GM18870 (cell line): ENCODE data around the gene DSC2.
"Not testable (repeated sequence)": the region's sequence is repeated elsewhere in the genome, so short reads cannot be mapped to it uniquely, and the experiment has no call there.

Experiments used
- ATAC-seq: cut with Tn5 transposase; IDR thresholded peaks from one replicate; pipeline ENCODE4 v1.9.1; 2021; ENCODE audit warnings: moderate library complexity; ENCODE audit not compliant: unreplicated experiment

The DSC2 gene

DNA sequence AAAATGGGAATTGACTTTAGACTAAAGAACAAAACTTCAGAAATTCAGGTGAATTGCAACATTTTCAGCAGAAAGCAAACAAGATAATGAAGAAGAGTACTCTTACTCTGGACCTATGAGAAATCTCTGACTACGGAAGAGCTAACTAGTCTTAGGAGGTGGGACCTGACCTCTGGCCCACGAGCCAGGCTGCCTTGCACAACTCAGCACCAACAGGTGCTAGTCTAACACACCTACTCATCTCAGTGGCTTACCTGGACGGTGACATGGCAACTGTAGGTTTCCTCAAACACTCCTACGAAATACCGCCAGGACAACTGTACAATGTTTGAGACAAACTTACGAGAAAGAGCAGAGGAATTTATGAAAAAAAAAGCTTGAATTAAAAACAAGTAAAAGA lies 56.6 kb downstream of the DSC2 start:
- ATAC-seq: no peak

DNA sequence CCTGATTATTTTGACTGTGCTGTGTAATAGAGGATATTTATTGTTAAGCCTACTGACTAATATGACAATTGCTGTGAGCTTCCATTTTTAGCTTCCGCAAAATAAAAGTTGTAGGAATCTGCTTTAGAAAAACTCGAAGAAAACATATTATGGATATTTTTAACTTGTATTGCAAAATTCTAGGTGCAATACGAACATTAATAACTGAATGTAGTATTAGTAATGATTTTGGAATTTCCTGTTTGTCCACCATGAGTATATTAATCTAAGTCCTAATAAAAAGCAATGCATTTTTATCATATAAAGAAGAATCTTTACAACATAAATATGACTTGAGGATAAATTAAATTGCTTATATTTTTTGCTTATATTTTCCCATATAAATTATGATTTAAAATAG lies 57.3 kb downstream of the DSC2 start:
- ATAC-seq: no peak

DNA sequence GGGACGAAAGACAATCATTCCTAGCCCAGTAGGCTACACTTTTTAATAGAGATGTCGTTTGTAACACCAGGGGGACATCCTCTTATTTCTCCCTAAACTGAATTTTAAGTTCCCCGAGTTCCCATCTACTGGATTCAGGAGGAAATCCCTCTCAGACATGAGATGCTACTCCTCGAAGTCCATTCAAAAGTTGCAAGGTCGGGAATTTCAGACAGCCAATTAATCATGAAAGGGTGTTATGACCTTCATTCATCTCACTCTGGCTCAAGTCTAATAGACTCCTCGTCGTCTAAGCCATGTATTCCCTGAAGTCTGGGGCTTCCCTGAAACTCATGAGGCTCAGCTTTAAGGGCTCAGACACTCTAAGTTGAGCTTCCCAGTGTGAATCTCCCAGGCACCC lies 58.5 kb downstream of the DSC2 start:
- no peak for ATAC-seq

DNA sequence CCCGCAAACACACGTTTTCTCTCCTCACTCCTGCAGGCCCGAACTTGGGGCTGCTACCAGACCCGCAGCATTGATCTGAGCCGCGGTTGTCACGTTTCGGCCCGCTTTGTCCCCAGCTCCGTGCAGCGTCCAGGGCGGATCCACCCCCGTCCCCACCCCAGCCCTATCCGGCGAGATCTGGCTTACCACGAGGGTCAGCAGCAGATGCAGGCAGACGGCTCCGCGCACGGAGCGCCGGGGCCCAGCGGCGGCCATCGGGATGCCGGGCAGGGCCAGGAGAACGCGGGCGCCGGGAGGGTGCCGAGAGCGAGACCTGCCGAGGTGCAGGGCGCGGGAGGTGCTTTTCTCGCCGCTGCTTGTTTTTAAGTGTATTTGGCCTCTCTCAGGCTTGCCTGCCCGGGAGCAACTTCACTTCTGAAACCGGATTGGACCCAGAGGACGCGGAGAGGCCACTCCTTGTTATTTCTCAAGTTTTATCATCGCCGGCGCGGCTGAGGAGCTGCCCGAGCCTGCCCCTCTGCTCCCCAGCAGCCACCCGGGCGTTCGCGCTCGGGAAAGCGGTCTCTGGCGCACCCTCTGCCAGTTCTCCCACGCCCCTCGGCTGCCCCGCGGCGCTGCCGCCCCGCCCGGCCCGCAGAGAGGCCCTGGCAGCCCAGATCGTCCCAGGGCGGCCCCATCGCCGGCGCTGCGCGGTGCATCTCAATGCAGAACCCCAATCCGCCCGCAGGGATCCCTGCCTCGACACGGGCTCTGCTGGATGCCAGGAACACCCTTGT lies 59.6 kb downstream of the DSC2 start, which contains the start of gene DSC3:
Gene DSC3, minus strand, starts transcription at position 337 of the 776 bp plus-strand sequence. Its CDS starts 82 bp downstream, at position 255.
- no peak for ATAC-seq

GRCh38 chr18:31042084-31042405 lies 60.2 kb downstream of the DSC2 start:
- no peak for ATAC-seq

GRCh38 chr18:31041271-31042083 lies 60.7 kb downstream of the DSC2 start:
- no peak for ATAC-seq

- no peak for ATAC-seq
These were observed 61.4 kb downstream of the DSC2 start for GRCh38 chr18:31040686-31041270.

GRCh38 chr18:31039426-31039825 lies 62.8 kb downstream of the DSC2 start:
- ATAC-seq: no peak

- not testable (repeated sequence) for ATAC-seq
These were observed 64.5 kb downstream of the DSC2 start for GRCh38 chr18:31037686-31038085.

DNA sequence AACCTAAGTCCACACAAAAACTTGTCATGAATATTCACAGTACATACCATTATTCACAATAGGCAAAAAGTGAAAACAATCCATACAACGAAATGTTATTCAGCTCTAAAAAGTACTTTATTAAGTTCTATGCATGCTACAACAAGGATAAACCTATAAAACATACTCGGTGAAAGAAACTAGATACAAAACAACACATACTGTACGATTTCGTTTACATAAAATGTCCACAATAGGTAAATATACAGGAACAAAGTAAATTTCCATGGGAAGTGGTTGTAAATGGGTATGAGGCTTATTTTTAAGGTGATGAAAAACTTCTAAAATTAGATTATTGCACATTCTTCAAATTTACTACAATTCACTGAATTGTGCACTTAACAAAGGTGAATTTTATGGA lies 67.7 kb downstream of the DSC2 start:
- no peak for ATAC-seq

DNA sequence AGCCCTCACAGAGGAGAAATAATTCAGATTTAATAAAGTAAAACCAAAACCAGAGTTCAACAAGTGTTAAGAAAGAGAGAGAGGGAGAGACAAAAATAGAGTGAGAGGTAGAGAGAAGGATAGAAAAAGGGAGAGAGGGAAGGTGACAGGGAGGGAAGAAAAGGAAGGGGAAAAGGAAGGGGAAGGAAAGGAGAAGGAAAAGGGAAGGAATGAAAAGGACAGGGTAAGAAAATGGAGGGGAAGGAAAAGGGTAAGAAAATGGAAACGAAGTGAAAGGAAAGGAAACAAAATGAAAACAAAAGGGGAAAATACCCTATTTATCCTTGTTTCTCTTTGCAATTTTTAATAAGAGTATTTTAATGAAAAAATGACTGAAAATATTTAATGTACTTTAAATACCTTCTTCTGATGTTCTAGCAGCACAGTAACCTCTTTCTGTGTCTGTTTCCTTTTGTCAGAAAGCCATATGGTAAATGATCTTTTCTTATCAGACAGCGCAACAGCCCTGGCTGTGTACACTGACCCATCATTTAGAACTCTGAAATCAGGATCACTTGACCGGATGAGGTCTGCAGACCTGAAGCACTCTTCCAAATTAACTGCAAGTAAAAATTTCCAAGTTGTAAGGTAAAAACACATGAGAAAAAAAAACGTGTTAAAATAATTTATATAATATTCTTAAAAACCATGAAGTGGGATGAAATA lies 71.5 kb downstream of the DSC2 start:
- ATAC-seq: no peak

DNA sequence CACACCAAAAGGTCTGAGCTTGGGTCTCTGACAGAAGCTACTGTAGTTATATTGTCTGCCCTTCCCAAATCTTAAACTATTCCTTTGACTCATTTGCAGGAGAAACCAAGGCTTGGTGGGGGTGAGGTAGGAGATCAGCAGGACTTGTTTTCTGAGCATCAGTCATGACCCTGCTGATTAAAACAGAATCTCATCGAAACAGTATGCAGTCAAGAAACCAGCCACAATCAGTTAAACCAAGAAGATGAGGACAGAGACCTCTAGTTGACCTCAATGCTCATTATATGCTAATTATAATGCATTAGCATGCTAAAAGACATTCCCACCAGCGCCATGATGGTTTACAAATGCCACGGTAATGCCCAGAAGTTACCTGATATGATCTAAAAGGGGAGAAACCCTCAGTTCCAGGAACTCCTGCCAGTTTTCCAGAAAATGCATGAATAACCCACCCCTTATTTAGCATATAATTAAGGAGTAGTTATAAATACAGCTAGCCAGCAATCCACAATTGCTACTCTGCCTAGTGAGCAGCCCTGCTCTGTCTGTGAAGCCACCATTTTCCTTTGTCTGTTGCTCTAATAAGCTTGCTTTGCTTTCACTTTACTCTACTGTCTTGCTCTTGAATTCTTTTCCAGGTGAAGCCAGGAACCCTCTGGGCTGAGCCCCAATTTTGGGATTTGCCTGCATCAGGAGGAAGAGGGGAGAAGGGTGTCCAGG lies 86.3 kb downstream of the DSC2 start:
- no peak for ATAC-seq

DNA sequence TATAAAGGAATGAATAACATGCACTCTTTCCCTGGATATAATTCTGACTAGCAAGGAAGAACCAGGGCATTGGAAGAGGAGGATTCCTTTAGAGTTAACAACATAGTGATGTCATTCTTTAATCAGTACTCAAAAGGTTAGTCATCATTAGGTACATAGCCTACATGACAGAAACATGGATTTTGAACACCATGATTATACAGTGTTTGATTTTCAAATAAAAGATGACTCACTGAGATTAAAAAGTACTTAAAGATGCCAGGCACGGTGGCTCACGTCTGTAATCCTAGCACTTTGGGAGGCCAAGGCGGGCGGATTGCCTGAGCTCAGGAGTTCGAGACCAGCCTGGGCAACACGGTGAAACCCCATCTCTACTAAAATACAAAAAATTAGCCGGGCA lies 90.8 kb downstream of the DSC2 start:
- not testable (repeated sequence) for ATAC-seq

DNA sequence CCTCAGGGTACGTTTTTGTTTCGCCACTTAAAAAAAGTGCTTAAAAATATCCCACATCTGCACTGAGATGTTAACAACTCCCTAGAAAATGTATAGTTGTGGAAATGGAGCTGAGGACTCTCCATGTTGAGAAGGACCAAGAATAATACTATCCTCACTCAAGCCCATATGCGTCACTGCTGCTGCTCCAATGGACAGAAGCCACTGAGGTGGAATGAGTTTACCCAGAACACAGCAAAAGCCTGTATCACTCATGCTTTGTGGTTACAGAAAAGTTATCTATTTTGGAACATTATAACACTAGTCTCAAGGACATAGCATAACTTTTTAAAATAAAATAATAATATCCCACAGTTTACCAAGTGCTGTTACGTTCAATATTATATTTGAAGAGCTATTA lies 91.6 kb downstream of the DSC2 start:
- no peak for ATAC-seq
